MCF 10A (cell line): Measurements from ENCODE around the gene TIMM22. TPM values are rescaled to one million over a fixed set of nuclear protein-coding genes. Genes with fewer than 3 reads are reported as not detected.

Experiments used
- BruUV-seq: library from RNA; stranded (reverse); fragments of 400-500 nt; replicated peaks from 2 replicates; lab custom pipeline; 2021; lab: Mats Ljungman, UMichigan
- CTCF ChIA-PET: fragments of 300-600 bp; sonication (Branson Sonifier 250); formaldehyde crosslinking; extraction: SDS; loops from one replicate; lab custom pipeline; 2021; ENCODE audit warnings: antibody characterized with exemption, inconsistent platforms; lab: Yijun Ruan, JAX
- POLR2A ChIA-PET: fragments of 300-600, 350-650 bp; sonication (Branson Sonifier 250); formaldehyde crosslinking; extraction: SDS; loops from one replicate; lab custom pipeline; 2020; ENCODE audit warnings: antibody characterized with exemption, inconsistent platforms; lab: Yijun Ruan, JAX
- DNase-seq: peaks from one replicate; pipeline ENCODE4 v3.0.0-alpha.2; 2018; ENCODE audit not compliant: unreplicated experiment
- H3K27ac Mint-ChIP-seq: one replicate; pipeline ENCODE4 v1.8.0; 2022; ENCODE audit warnings: mild to moderate bottlenecking, low read depth, mixed read lengths; ENCODE audit not compliant: unreplicated experiment
- H3K27me3 Mint-ChIP-seq: one replicate; pipeline ENCODE4 v1.8.0; 2022; ENCODE audit warnings: mixed read lengths; ENCODE audit not compliant: insufficient read depth, unreplicated experiment
- H3K36me3 Mint-ChIP-seq: one replicate; pipeline ENCODE4 v1.8.0; 2022; ENCODE audit warnings: mild to moderate bottlenecking, moderate library complexity, mixed read lengths; ENCODE audit not compliant: insufficient read depth, unreplicated experiment
- H3K4me1 Mint-ChIP-seq: one replicate; pipeline ENCODE4 v1.8.0; 2022; ENCODE audit warnings: mixed read lengths; ENCODE audit not compliant: insufficient read depth, unreplicated experiment
- H3K4me3 Mint-ChIP-seq: one replicate; pipeline ENCODE4 v1.8.0; 2022; ENCODE audit warnings: mild to moderate bottlenecking, moderate library complexity, mixed read lengths; ENCODE audit not compliant: unreplicated experiment
- H3K9me3 Mint-ChIP-seq: one replicate; pipeline ENCODE4 v1.8.0; 2022; ENCODE audit warnings: mixed read lengths; ENCODE audit not compliant: unreplicated experiment
- CTCF ChIP-seq: fragments of 200-600 bp; IDR thresholded peaks from one replicate; pipeline ENCODE4 v1.8.0; 2022; ENCODE audit warnings: antibody characterized with exemption, mild to moderate bottlenecking; ENCODE audit not compliant: unreplicated experiment
- intact Hi-C: fragments of 100-400 bp; cut with micrococcal nuclease; formaldehyde crosslinking; loops from 2 replicates; pipeline ENCODE4 v1.14.1; 2022
- total RNA-seq: library from RNA; stranded (reverse); gene quantifications from 2 replicates; pipeline ENCODE4 v1.2.3, GENCODE V29; 2022

The TIMM22 gene
- total RNA-seq, 1 experiment from 2014 or later = 16.6 TPM

GRCh38 chr17:1034652-1035210, 37.8 kb downstream of the TIMM22 start:
- POLR2A ChIA-PET = no interaction called here

GRCh38 chr17:1035546-1036170, 38.7 kb downstream of the TIMM22 start:
- ChIA-PET CTCF (no interaction called here), POLR2A (no interaction called here)
- Mint-ChIP-seq H3K27me3 (no peaks in the 10 kb centered on the region), H3K4me1 (no peaks in the 10 kb centered on the region), H3K9me3 (no peaks in the 10 kb centered on the region), H3K4me3 (no peak overlapping the region), H3K27ac (no peak overlapping the region), H3K36me3 (peaks cover 10% of the 10 kb centered on the region)
- no peak for TF ChIP-seq CTCF
- no TSS peak for BruUV-seq
- intact Hi-C loops = no loop called here
- no peak for DNase-seq

More at GRCh38 chr17:1034652-1035210, 37.8 kb downstream of the TIMM22 start:
- peaks cover 5% of the 10 kb centered on the region for H3K36me3 Mint-ChIP-seq
- no peaks in the 10 kb centered on the region for H3K4me1 Mint-ChIP-seq
- no peak for DNase-seq
- CTCF ChIA-PET = interaction anchor here (0.6 kb wide), 1 partner anchor 417 kb away, joined by 4 read pairs; no protein-coding TSS in a partner anchor
- no TSS peak for BruUV-seq
- no peaks in the 10 kb centered on the region for H3K27me3 Mint-ChIP-seq
- H3K4me3 Mint-ChIP-seq = no peak overlapping the region
- TF ChIP-seq CTCF = no peak
- intact Hi-C loops = no loop called here
- H3K9me3 Mint-ChIP-seq = no peaks in the 10 kb centered on the region
- H3K27ac Mint-ChIP-seq = no peak overlapping the region

GRCh38 chr17:1036171-1036844, 39.4 kb downstream of the TIMM22 start:
- TF ChIP-seq CTCF = no peak
- DNase-seq = no peak
- ChIA-PET CTCF (no interaction called here), POLR2A (no interaction called here)
- Mint-ChIP-seq H3K4me3 (no peak overlapping the region), H3K36me3 (peaks cover 10% of the 10 kb centered on the region), H3K27me3 (no peaks in the 10 kb centered on the region), H3K27ac (no peak overlapping the region), H3K4me1 (no peaks in the 10 kb centered on the region), H3K9me3 (no peaks in the 10 kb centered on the region)
- intact Hi-C loops = no loop called here
- no TSS peak for BruUV-seq

- Mint-ChIP-seq H3K36me3 (peaks cover 10% of the 10 kb centered on the region), H3K9me3 (no peaks in the 10 kb centered on the region), H3K4me3 (no peak overlapping the region), H3K27ac (no peak overlapping the region), H3K4me1 (no peaks in the 10 kb centered on the region), H3K27me3 (no peaks in the 10 kb centered on the region)
- no peak for DNase-seq
- intact Hi-C loops = no loop called here
- no TSS peak for BruUV-seq
- ChIA-PET CTCF (no interaction called here), POLR2A (no interaction called here)
- TF ChIP-seq CTCF = no peak
These were observed 39.9 kb downstream of the TIMM22 start for GRCh38 chr17:1036845-1037237.
